Karpas-422 (cell line): ENCODE measurements around the gene ADGRA3. TPM values are rescaled to one million over a fixed set of nuclear protein-coding genes. Genes with fewer than 3 reads are reported as not detected.

Experiments
- DNase-seq: peaks from one replicate; pipeline ENCODE4 v3.0.0-alpha.2; 2015
- H2AFZ ChIP-seq: fragments of 200-600 bp; sonication (generic); 2 replicates; pipeline ENCODE4 v1.6.1; 2014; ENCODE audit warnings: antibody characterized with exemption, low read length, mixed read lengths
- H3K27ac ChIP-seq: fragments of 200-600 bp; sonication (generic); 2 replicates; pipeline ENCODE4 v1.5.1; 2014; ENCODE audit warnings: mild to moderate bottlenecking, low read length, moderate library complexity
- H3K27me3 ChIP-seq: fragments of 200-600 bp; sonication (generic); 2 replicates; pipeline ENCODE4 v1.6.1; 2014; ENCODE audit warnings: low read length, mixed read lengths
- H3K36me3 ChIP-seq: fragments of 200-600 bp; sonication (generic); 2 replicates; pipeline ENCODE4 v1.6.1; 2014; ENCODE audit warnings: low read length, mixed read lengths; ENCODE audit not compliant: insufficient read depth
- H3K4me1 ChIP-seq: fragments of 200-600 bp; sonication (generic); 2 replicates; pipeline ENCODE4 v1.6.1; 2014; ENCODE audit warnings: mild to moderate bottlenecking, low read length, mixed read lengths
- H3K4me2 ChIP-seq: fragments of 200-600 bp; sonication (generic); 2 replicates; pipeline ENCODE4 v1.6.1; 2014; ENCODE audit warnings: low read length, low read depth, mild to moderate bottlenecking; ENCODE audit not compliant: poor library complexity, severe bottlenecking
- H3K4me3 ChIP-seq: fragments of 200-600 bp; sonication (generic); 2 replicates; pipeline ENCODE4 v1.5.1; 2014; ENCODE audit warnings: mild to moderate bottlenecking, antibody characterized with exemption, low read length, mixed read lengths
- H3K79me2 ChIP-seq: fragments of 200-600 bp; sonication (generic); 2 replicates; pipeline ENCODE4 v1.6.1; 2014; ENCODE audit warnings: mild to moderate bottlenecking, low read length, mixed read lengths
- H3K9ac ChIP-seq: fragments of 200-600 bp; sonication (generic); 2 replicates; pipeline ENCODE4 v1.6.0; 2014; ENCODE audit warnings: low read length
- H3K9me2 ChIP-seq: fragments of 200-600 bp; sonication (generic), shearing (Covaris generic); replicated peaks from 2 replicates; pipeline ENCODE4 v1.6.0; 2014; ENCODE audit warnings: mild to moderate bottlenecking, low read length, moderate library complexity; ENCODE audit not compliant: insufficient read depth
- H3K9me3 ChIP-seq: fragments of 300-700, 200-600 bp; sonication (generic); 2 replicates; pipeline ENCODE4 v1.6.1; 2014; ENCODE audit warnings: low read length, mixed read lengths
- H4K20me1 ChIP-seq: fragments of 200-600 bp; sonication (generic); 2 replicates; pipeline ENCODE4 v1.6.1; 2014; ENCODE audit warnings: mild to moderate bottlenecking, antibody characterized with exemption, low read length, low read depth; ENCODE audit not compliant: insufficient read depth
- total RNA-seq: library from RNA; depleted of rRNA; stranded (reverse); fragments of >200 nt; shearing (Covaris generic); gene quantifications from 2 replicates; pipeline ENCODE4 v1.2.3, GENCODE V29; 2014; ENCODE audit warnings: low replicate concordance; rRNA removed

Gene ADGRA3
- total RNA-seq, 1 experiment from 2014 or later, result not detected

DNA sequence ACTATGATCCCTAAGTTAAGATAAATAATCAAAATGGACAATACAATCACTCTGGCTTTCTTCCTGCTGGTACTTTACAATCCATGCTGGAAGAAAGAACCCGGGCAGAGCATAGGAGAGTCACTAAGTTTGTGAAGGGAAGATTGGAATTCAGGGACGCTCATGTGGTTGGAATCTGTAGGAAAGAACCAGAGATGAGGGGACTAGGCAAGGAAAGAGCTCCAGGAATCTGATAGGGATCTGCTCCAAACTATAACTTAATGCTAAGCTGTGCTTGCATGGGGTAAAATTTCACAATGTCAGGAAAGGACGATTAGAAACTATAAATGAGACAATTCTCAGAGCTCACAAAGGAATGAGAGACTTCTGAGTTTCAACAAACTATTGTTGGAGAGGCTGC lies 167.5 kb downstream of the ADGRA3 start:
- DNase-seq, result no peak
- H3K36me3 ChIP-seq, result no peaks in the 10 kb centered on the region
- no peak overlapping the region for H3K27ac ChIP-seq

DNA sequence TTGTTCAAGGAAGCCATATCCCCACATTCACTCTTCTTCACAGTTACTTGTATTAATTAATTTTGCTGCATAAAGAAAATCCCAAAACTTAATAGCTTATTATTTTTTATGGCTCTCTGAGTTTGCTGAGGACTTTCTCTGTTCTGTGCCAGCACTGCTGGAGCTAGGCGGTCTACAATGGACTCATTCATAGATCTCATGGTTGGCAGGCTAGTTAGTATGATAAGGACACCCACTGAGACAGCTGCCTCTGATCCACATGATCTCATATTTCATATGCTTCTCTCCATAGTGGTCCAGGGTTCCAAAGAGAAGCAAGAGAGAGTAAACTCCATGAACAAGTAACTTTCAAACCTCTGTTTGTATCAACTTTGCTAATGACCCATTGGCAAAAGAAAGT lies 170.2 kb downstream of the ADGRA3 start:
- Histone ChIP-seq H3K9ac (no peak overlapping the region), H4K20me1 (no peaks in the 10 kb centered on the region)

More for the DNA sequence above, 167.5 kb downstream of the ADGRA3 start:
- H3K4me3 ChIP-seq, result no peak overlapping the region
- no peaks in the 10 kb centered on the region for H3K9me2 ChIP-seq
- no peaks in the 10 kb centered on the region for H4K20me1 ChIP-seq
- no peak overlapping the region for H3K4me2 ChIP-seq
- no peaks in the 10 kb centered on the region; the same call in 1 of the 2 replicates for H3K9me3 ChIP-seq
- H3K79me2 ChIP-seq, result no peaks in the 10 kb centered on the region
- H3K4me1 ChIP-seq, result no peaks in the 10 kb centered on the region
- H3K27me3 ChIP-seq, result no peaks in the 10 kb centered on the region
- H2AFZ ChIP-seq, result no peak overlapping the region
- H3K9ac ChIP-seq, result no peak overlapping the region

DNA sequence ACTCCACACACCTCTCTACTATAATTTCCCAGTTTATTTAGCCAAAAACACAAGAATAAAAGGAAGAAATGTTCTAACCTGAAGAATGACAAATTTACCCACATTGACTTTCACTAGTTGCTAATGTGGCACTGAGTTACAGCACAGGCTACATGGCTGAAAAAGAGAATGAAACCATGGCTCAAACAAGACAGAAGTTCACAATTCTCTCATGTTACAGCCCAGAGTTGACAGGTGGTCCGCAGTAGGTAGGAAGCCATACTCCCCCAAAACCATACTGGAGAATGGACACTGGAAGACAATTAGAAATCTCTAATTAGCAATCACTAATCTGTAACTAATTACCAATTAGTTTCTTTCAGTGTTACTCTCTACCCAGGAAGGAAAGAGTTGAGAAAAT lies 170.8 kb downstream of the ADGRA3 start:
- Histone ChIP-seq H3K27ac (no peak overlapping the region), H4K20me1 (no peaks in the 10 kb centered on the region), H3K4me2 (no peak overlapping the region), H3K4me1 (no peaks in the 10 kb centered on the region), H3K36me3 (no peaks in the 10 kb centered on the region), H3K9ac (no peak overlapping the region), H3K27me3 (no peaks in the 10 kb centered on the region), H3K79me2 (no peaks in the 10 kb centered on the region), H3K9me3 (peaks cover 4% of the 10 kb centered on the region; the same call in 1 of the 2 replicates), H3K4me3 (no peak overlapping the region), H3K9me2 (no peaks in the 10 kb centered on the region), H2AFZ (no peak overlapping the region)
- DNase-seq, result no peak

More for the DNA sequence above, 170.2 kb downstream of the ADGRA3 start:
- no peak overlapping the region for H3K4me3 ChIP-seq
- no peak overlapping the region for H3K27ac ChIP-seq
- H3K36me3 ChIP-seq, result no peaks in the 10 kb centered on the region
- H3K9me3 ChIP-seq, result peaks cover 4% of the 10 kb centered on the region; the same call in 1 of the 2 replicates
- H3K4me1 ChIP-seq, result no peaks in the 10 kb centered on the region
- H3K79me2 ChIP-seq, result no peaks in the 10 kb centered on the region
- no peak for DNase-seq
- no peak overlapping the region for H2AFZ ChIP-seq
- no peaks in the 10 kb centered on the region for H3K27me3 ChIP-seq
- no peak overlapping the region for H3K4me2 ChIP-seq
- H3K9me2 ChIP-seq, result no peaks in the 10 kb centered on the region

DNA sequence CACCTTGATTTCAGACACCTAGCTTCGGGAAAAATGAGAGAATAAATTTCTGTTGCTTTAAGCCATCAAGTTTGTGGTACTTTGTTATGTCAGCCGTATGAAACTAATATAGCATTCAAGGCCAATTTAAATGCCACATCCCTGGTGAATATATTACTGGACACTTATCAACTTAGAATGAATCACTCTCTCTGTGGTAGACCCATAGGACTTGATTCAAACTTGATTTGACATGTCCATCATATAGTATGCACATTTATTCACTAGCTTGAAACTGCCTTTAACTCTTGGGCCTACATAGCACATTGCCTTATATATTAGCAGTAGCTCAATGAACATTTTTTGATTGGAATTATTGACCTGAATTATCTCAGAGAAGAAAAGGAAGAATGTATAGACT lies 172.3 kb downstream of the ADGRA3 start:
- Histone ChIP-seq H3K36me3 (no peaks in the 10 kb centered on the region), H3K4me3 (no peak overlapping the region), H3K4me2 (no peak overlapping the region), H3K9me2 (no peaks in the 10 kb centered on the region), H3K27ac (no peak overlapping the region), H3K4me1 (no peaks in the 10 kb centered on the region), H3K79me2 (no peaks in the 10 kb centered on the region), H3K9me3 (peaks cover 9% of the 10 kb centered on the region; the same call in 1 of the 2 replicates), H3K27me3 (no peaks in the 10 kb centered on the region), H4K20me1 (no peaks in the 10 kb centered on the region), H2AFZ (no peak overlapping the region), H3K9ac (no peak overlapping the region)
- DNase-seq, result no peak

DNA sequence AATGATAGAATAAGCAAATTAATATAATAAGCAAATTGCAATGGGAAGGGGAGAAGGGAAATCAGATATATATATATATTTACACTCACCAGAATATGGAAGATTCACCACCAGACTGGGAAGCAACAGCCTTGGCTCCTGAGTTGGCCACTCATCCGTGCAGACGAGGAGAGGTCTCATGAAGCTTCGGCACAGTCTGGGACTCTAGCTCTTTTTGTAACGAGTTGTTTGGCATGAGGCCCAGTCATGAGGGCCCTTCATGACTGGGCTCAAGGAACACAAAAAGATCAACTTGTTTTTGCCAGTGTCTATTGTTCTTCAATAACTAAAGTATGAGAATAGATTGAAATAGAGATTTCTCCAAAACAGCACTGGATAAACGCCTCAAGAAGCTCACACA lies 176.4 kb downstream of the ADGRA3 start:
- Histone ChIP-seq H3K36me3 (no peaks in the 10 kb centered on the region), H3K4me2 (no peak overlapping the region), H3K9ac (no peak overlapping the region), H2AFZ (no peak overlapping the region), H3K9me2 (no peaks in the 10 kb centered on the region), H3K27me3 (no peaks in the 10 kb centered on the region), H3K27ac (no peak overlapping the region), H3K4me3 (no peak overlapping the region), H4K20me1 (no peaks in the 10 kb centered on the region), H3K4me1 (no peaks in the 10 kb centered on the region), H3K9me3 (peaks cover 9% of the 10 kb centered on the region; the same call in 1 of the 2 replicates), H3K79me2 (no peaks in the 10 kb centered on the region)
- no peak for DNase-seq

DNA sequence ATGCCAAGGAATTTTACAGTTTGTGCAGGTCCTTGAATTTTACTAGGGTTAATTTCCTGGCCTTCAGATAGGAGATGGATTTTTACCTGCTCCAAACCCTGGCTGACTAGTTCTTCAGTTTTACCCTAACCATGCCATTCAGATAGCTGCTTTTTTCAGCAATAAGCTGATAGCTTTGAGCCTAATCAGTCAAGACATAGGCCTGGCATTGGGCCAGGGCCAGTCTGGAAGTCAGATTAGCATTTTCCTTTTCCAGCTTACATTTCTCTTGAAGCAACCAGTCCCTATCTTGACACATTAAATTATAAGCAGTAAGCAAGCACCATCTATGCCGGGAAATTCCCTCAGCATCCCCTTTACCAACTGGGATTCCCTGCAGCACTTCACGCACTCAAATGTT lies 177.1 kb downstream of the ADGRA3 start:
- H3K79me2 ChIP-seq, result no peaks in the 10 kb centered on the region
- no peaks in the 10 kb centered on the region for H4K20me1 ChIP-seq
- no peaks in the 10 kb centered on the region for H3K9me2 ChIP-seq
- no peak overlapping the region for H3K27ac ChIP-seq
- no peaks in the 10 kb centered on the region for H3K36me3 ChIP-seq
- H2AFZ ChIP-seq, result no peak overlapping the region
- no peak overlapping the region for H3K9ac ChIP-seq
- H3K4me1 ChIP-seq, result no peaks in the 10 kb centered on the region
- H3K4me2 ChIP-seq, result no peak overlapping the region
- H3K9me3 ChIP-seq, result peaks cover 9% of the 10 kb centered on the region; the same call in 1 of the 2 replicates
- no peaks in the 10 kb centered on the region for H3K27me3 ChIP-seq
- H3K4me3 ChIP-seq, result no peak overlapping the region
- DNase-seq, result no peak

Other genes starting within 250 kb of the ADGRA3 start
- gene GBA3, start 176.9 kb upstream of the ADGRA3 start, total RNA-seq, result not detected in 2 replicates